ENCODE measurements around the gene ZC3H4. TPM values are rescaled to one million over a fixed set of nuclear protein-coding genes. Genes with fewer than 3 reads are reported as not detected.
"Not testable (repeated sequence)": the region's sequence is repeated elsewhere in the genome, so short reads cannot be mapped to it uniquely, and the experiment has no call there.

Gene ZC3H4
- total and polyA plus RNA-seq, 12 donors: 5.7 to 45.0 (median 23.6) TPM

DNA sequence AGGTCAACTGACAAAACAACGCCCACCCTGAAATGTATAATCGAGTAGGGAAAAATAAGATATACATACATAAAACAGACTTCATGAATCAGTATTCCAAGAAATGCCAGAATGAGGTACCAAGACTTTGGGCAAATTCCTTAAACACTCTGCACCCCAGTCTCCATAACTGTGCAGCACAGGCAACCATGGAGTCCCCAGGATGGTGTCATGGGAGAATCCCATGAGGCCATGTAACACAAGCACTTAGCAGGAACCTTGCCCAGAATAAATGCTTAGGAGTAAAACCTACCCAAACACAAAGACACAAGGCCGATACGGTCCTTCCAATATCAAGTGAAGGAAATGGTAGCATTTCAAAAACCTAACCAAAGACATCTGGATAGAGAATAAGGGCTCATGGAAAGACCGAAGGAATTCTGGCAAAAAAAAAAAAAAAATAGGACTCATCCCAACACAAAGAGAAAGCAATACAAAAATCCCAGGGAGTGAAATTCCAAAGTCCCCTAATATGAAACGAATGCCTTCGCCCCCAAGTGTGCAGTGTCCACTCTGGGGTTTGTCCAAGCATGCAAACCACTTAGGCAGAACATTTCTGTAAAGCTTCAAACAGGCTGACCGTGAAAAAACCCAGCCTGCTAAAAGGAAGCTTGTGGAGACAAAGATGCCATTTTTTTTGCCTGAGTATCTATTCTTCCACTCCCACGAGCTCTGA is 11.1 kb downstream of the ZC3H4 start:
- Histone ChIP-seq H3K4me3 (no peak overlapping the region), H3K27me3 (no peaks in the 10 kb centered on the region), H3K36me3 (replicated peaks in 1 of 2) (no peaks in the 10 kb centered on the region), H3K4me1 (replicated peaks in 1 of 2) (peaks cover under 1 to 26% of the 10 kb centered on the region in 2 donors), H3K27ac (no peak overlapping the region), H3K9me3 (replicated peaks in 1 of 3) (no peaks in the 10 kb centered on the region)
- 80 to 87% (median 87%) methylated on average over 9 of the region's 9 CpGs for WGBS, 4 donors
- intact Hi-C loops (cut with DNase I): no loop called here
- no peak for TF ChIP-seq POLR2A (IDR thresholded peaks at IDR 0.05)
- TF ChIP-seq, protein P1, sequence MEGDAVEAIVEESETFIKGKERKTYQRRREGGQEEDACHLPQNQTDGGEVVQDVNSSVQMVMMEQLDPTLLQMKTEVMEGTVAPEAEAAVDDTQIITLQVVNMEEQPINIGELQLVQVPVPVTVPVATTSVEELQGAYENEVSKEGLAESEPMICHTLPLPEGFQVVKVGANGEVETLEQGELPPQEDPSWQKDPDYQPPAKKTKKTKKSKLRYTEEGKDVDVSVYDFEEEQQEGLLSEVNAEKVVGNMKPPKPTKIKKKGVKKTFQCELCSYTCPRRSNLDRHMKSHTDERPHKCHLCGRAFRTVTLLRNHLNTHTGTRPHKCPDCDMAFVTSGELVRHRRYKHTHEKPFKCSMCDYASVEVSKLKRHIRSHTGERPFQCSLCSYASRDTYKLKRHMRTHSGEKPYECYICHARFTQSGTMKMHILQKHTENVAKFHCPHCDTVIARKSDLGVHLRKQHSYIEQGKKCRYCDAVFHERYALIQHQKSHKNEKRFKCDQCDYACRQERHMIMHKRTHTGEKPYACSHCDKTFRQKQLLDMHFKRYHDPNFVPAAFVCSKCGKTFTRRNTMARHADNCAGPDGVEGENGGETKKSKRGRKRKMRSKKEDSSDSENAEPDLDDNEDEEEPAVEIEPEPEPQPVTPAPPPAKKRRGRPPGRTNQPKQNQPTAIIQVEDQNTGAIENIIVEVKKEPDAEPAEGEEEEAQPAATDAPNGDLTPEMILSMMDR (IDR thresholded peaks at IDR 0.05): no peak
- no peak for DNase-seq

DNA sequence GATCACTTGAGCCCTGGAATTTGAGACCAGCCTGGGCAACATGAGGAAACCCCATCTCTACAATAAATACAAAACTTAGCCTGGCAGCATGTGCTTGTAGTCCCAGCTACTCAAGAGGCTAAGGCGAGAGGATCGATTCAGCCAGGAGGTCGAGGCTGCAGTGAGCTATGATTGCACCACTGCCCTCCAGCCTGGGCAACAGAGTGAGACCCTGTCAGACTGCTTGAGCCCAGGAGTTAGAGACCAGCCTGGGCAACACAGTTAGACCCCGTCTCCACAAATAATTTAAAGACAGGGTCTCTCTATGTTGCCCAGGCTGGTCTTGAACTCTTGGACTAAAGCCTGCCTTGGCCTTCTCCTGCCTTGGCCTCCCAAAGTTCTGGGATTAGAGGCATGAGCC is 12.5 kb downstream of the ZC3H4 start:
- H3K27me3 ChIP-seq; H3K9me3 ChIP-seq (replicated peaks in 1 of 3); H3K27ac ChIP-seq; DNase-seq; intact Hi-C loops (cut with DNase I); H3K4me3 ChIP-seq; H3K36me3 ChIP-seq (replicated peaks in 1 of 2): not testable (repeated sequence)
- 94 to 100% (median 96%) methylated on average over 4 of the region's 4 CpGs for WGBS, 4 donors
- peaks cover 0 to 20% of the 10 kb centered on the region in 2 donors for H3K4me1 ChIP-seq (replicated peaks in 1 of 2)

DNA sequence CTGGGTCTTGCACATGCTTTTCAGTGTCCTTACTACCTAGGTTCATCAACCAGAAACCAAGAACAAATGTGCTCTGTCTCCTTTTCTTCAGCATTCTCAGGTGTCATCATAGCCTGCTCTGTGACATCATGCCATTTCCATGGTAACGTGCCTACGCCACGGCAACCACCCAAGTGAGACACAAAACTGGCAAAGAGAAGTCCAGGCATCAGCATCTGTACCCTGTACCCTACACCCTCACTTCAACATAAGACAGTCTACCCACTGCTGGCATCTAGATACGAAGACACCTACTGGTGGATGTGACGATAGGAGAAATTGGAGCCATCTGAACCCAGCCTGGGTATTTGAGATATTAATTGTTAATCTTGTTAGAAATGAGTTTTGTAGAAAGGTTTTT is 13.3 kb downstream of the ZC3H4 start:
- Histone ChIP-seq H3K4me1 (replicated peaks in 1 of 2) (peaks cover 0 to 24% of the 10 kb centered on the region in 2 donors), H3K36me3 (replicated peaks in 1 of 2) (no peaks in the 10 kb centered on the region), H3K27ac (no peak overlapping the region), H3K4me3 (no peak overlapping the region), H3K27me3 (no peaks in the 10 kb centered on the region), H3K9me3 (replicated peaks in 1 of 3) (no peaks in the 10 kb centered on the region)
- WGBS, 4 donors: 93 to 100% (median 96%) methylated on average over 5 of the region's 5 CpGs
- no peak for DNase-seq
- intact Hi-C loops (cut with DNase I): no loop called here
- no peak for TF ChIP-seq POLR2A (IDR thresholded peaks at IDR 0.05)
- TF ChIP-seq, protein P1 (IDR thresholded peaks at IDR 0.05): no peak

DNA sequence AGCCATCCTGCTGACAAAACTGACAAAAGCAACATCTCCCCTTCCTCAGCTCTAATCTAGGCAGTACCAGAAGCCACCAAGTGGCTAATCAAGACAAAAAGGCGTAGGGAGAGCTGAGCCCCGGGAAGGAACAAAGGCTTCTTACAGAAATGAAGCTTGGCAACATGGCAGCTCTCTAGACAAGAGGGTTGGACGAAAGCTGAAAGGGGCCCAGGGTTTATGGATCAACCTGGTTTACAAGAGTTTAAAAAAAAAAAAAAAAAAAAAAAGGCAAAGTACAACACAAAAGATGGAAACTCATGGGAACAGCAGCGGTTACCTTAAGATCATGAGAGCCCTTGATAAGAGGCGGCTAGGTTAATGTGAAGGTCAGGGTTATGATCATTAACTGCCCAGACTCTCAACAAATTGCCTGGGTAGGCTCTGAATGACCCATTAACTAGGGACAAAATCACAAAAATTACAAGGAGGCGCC is 14.0 kb downstream of the ZC3H4 start:
- Histone ChIP-seq H3K9me3 (replicated peaks in 1 of 3) (no peaks in the 10 kb centered on the region), H3K27me3 (no peaks in the 10 kb centered on the region), H3K36me3 (replicated peaks in 1 of 2) (no peaks in the 10 kb centered on the region), H3K4me3 (no peak overlapping the region), H3K4me1 (replicated peaks in 1 of 2) (peaks cover 0 to 24% of the 10 kb centered on the region in 2 donors), H3K27ac (no peak overlapping the region)
- TF ChIP-seq POLR2A (IDR thresholded peaks at IDR 0.05): no peak
- TF ChIP-seq, protein P1 (IDR thresholded peaks at IDR 0.05): no peak
- intact Hi-C loops (cut with DNase I): no loop called here
- 72 to 82% (median 79%) methylated on average over 6 of the region's 6 CpGs for WGBS, 4 donors
- DNase-seq: no peak

DNA sequence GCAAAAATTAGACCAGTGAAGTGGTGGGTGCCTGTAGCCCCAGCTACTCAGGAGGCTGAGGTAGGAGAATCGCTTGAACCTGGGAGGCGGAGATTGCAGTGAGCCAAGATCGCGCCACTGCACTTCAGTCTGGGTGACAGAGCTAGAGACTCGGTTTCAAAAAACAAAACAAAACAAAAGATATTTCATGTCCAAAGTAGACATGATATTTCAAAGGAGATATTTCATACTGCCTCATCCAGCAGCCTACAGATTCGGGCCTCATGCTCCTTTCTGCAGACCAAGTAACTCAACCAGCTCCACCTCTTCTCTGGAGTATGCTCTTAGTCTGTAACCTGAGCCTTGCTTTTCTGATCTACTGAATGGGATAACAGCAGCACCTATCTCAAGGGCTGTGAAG is 15.0 kb downstream of the ZC3H4 start:
- no peaks in the 10 kb centered on the region for H3K9me3 ChIP-seq (replicated peaks in 1 of 3)
- H3K36me3 ChIP-seq (replicated peaks in 1 of 2): peaks cover 0 to 8% of the 10 kb centered on the region in 2 donors
- H3K4me3 ChIP-seq: no peak overlapping the region
- H3K4me1 ChIP-seq (replicated peaks in 1 of 2): peaks cover 0 to 34% of the 10 kb centered on the region in 2 donors
- no peak overlapping the region for H3K27ac ChIP-seq
- intact Hi-C loops (cut with DNase I): no loop called here
- 93 to 96% (median 95%) methylated on average over 6 of the region's 6 CpGs for WGBS, 4 donors
- H3K27me3 ChIP-seq: no peaks in the 10 kb centered on the region
- no peak for DNase-seq
- TF ChIP-seq, protein P1 (IDR thresholded peaks at IDR 0.05): no peak
- TF ChIP-seq POLR2A (IDR thresholded peaks at IDR 0.05): no peak

Data from adrenal gland (tissue), 12 donors.